ENCODE data around the gene GPN3. TPM values are rescaled to one million over a fixed set of nuclear protein-coding genes. Genes with fewer than 3 reads are reported as not detected.
"Not testable (repeated sequence)": the region's sequence is repeated elsewhere in the genome, so short reads cannot be mapped to it uniquely, and the experiment has no call there.

GPN3 gene
- total RNA-seq, 1 donor from 2014 or later: 21.6 TPM

GRCh38 chr12:110449799-110450497, 18.1 kb downstream of the GPN3 start, which contains the start of gene ARPC3:
Gene ARPC3 (minus strand): TSS chr12:110450337. CDS start chr12:110450260, 77 bp downstream.
- DNase-seq (ENCODE audit: low spot score in 2 of 2) (peak; percentile 73 to 91), FAIRE-seq (no peak)

GRCh38 chr12:110444455-110444854, 23.6 kb downstream of the GPN3 start:
- no peak for FAIRE-seq

GRCh38 chr12:110436231-110436630, 31.8 kb downstream of the GPN3 start:
- FAIRE-seq (no peak), DNase-seq (ENCODE audit: low spot score in 2 of 2) (no peak)

More at GRCh38 chr12:110444455-110444854, 23.6 kb downstream of the GPN3 start:
- no peak for DNase-seq (ENCODE audit: low spot score in 2 of 2)

- DNase-seq (ENCODE audit: low spot score in 2 of 2): no peak
- FAIRE-seq: peak; percentile 84
These were observed 36.0 kb downstream of the GPN3 start for GRCh38 chr12:110431957-110432587.

GRCh38 chr12:110429676-110430075, 38.4 kb downstream of the GPN3 start:
- DNase-seq (ENCODE audit: low spot score in 2 of 2); FAIRE-seq: not testable (repeated sequence)

GRCh38 chr12:110426406-110426805, 41.7 kb downstream of the GPN3 start:
- FAIRE-seq (no peak), DNase-seq (ENCODE audit: low spot score in 2 of 2) (no peak)

- DNase-seq (ENCODE audit: low spot score in 2 of 2) (no peak), FAIRE-seq (no peak)
These were observed 43.8 kb downstream of the GPN3 start for GRCh38 chr12:110424237-110424636.

GRCh38 chr12:110421701-110422100, 46.4 kb downstream of the GPN3 start:
- no peak for FAIRE-seq

GRCh38 chr12:110421159-110421661, 46.8 kb downstream of the GPN3 start:
- FAIRE-seq (no peak), DNase-seq (ENCODE audit: low spot score in 2 of 2) (no peak)

More at GRCh38 chr12:110421701-110422100, 46.4 kb downstream of the GPN3 start:
- no peak for DNase-seq (ENCODE audit: low spot score in 2 of 2)

- not testable (repeated sequence) for DNase-seq (ENCODE audit: low spot score in 2 of 2); FAIRE-seq
These were observed 47.4 kb downstream of the GPN3 start for GRCh38 chr12:110420644-110421043.

GRCh38 chr12:110417113-110417512, 50.9 kb downstream of the GPN3 start:
- DNase-seq (ENCODE audit: low spot score in 2 of 2); FAIRE-seq: not testable (repeated sequence)

GRCh38 chr12:110410086-110410485, 58.0 kb downstream of the GPN3 start:
- not testable (repeated sequence) for DNase-seq (ENCODE audit: low spot score in 2 of 2); FAIRE-seq

- not testable (repeated sequence) for FAIRE-seq; DNase-seq (ENCODE audit: low spot score in 2 of 2)
These were observed 62.9 kb downstream of the GPN3 start for GRCh38 chr12:110405126-110405662.

- no peak for FAIRE-seq
- peak; percentile 54 to 62 for DNase-seq (ENCODE audit: low spot score in 2 of 2)
These were observed 63.9 kb downstream of the GPN3 start for GRCh38 chr12:110403976-110404682.

GRCh38 chr12:110403146-110403975, 64.7 kb downstream of the GPN3 start, which contains the start of gene ANAPC7:
Gene ANAPC7 (minus strand): TSS chr12:110403708. CDS start chr12:110403627, 81 bp downstream.
- DNase-seq (ENCODE audit: low spot score in 2 of 2) (peak; percentile 84 to 85), FAIRE-seq (no peak)

Data from frontal cortex (tissue), 4 donors.